Neutrophil (primary cell): Measurements from ENCODE around the gene SLC25A3.

Experiments used
- H3K27ac ChIP-seq: fragments of 200-600 bp; sonication (generic); 2 replicates; pipeline ENCODE4 v1.5.1; 2016; ENCODE audit warnings: mild to moderate bottlenecking, moderate library complexity
- H3K27me3 ChIP-seq: fragments of 200-600 bp; sonication (generic); 2 replicates; pipeline ENCODE4 v1.6.0; 2016; ENCODE audit warnings: mild to moderate bottlenecking
- H3K36me3 ChIP-seq: fragments of 200-600 bp; sonication (generic); 2 replicates; pipeline ENCODE4 v1.5.1; 2017
- H3K4me1 ChIP-seq, 2 experiments: fragments of 200-600 bp in 1 of 2; sonication (generic) in 1 of 2; 1 replicate in 1 of 2; 2 replicates in 1 of 2; pipeline versions ENCODE4 v1.5.1 to v1.6.1; 2013 to 2016; ENCODE audit warnings: low read depth in 1 of 2, low read length in 1 of 2, mild to moderate bottlenecking in 1 of 2, moderate library complexity in 1 of 2; ENCODE audit not compliant: control insufficient read depth in 1 of 2, insufficient read depth in 1 of 2
- H3K4me3 ChIP-seq, 2 experiments: fragments of 200-600 bp in 1 of 2; sonication (generic) in 1 of 2; 1 replicate in 1 of 2; 2 replicates in 1 of 2; pipeline ENCODE4 v1.5.1; 2013 to 2016; ENCODE audit warnings: low read depth in 1 of 2, low read length in 1 of 2, mild to moderate bottlenecking in 1 of 2, moderate library complexity in 1 of 2
- H3K9me3 ChIP-seq: fragments of 200-600 bp; sonication (generic); 2 replicates; pipeline ENCODE4 v1.5.1; 2016
- TF ChIP-seq, protein P1 (sequence below): fragments of 200-600 bp; sonication (generic); IDR thresholded peaks from 2 replicates; pipeline ENCODE4 v1.5.1; 2016; ENCODE audit warnings: antibody characterized with exemption

The SLC25A3 gene

DNA sequence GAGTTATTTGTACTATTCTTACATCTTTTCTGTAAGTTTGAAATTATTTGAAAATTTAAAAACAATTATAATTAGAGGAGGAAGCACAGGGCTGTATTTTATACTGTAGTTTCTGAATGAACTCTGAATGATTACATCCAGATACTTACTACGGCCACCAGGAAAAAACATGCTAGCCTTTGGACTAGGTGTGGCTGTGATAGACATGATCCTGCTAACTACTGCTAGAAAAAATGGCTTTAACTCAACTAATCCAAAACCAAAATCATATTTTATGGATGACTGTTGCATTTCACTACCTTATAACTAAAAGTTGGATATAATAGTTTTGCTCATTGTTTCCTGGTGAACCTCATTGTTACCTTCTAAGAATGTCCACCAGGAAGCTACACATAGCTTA lies 15.1 kb upstream of the SLC25A3 start:
- Histone ChIP-seq H3K27me3 (peaks cover 6% of the 10 kb centered on the region), H3K4me1 (no peaks in the 10 kb centered on the region), H3K9me3 (no peaks in the 10 kb centered on the region), H3K4me3 (no peak overlapping the region), H3K36me3 (no peaks in the 10 kb centered on the region), H3K27ac (no peak overlapping the region)
- TF ChIP-seq, protein P1, sequence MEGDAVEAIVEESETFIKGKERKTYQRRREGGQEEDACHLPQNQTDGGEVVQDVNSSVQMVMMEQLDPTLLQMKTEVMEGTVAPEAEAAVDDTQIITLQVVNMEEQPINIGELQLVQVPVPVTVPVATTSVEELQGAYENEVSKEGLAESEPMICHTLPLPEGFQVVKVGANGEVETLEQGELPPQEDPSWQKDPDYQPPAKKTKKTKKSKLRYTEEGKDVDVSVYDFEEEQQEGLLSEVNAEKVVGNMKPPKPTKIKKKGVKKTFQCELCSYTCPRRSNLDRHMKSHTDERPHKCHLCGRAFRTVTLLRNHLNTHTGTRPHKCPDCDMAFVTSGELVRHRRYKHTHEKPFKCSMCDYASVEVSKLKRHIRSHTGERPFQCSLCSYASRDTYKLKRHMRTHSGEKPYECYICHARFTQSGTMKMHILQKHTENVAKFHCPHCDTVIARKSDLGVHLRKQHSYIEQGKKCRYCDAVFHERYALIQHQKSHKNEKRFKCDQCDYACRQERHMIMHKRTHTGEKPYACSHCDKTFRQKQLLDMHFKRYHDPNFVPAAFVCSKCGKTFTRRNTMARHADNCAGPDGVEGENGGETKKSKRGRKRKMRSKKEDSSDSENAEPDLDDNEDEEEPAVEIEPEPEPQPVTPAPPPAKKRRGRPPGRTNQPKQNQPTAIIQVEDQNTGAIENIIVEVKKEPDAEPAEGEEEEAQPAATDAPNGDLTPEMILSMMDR: no peak

DNA sequence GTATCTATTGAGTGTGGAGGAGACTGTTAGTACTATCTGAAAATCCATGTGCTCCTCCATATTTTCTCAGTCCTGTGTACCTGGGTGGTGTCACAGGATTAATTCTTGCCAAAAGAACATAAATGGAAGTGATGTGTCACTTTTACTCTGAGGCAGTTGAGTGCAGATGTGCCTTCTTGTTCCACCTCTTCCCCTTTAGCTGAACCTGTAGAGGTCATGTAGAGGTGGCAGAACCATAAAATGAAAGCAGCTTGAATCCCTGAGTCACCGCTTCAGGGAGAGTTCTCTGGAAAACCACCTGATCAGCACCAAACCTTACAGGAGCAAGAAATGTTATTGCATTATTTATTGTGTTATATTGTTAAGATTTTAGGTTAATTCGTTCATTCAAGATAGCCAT lies 14.7 kb upstream of the SLC25A3 start:
- Histone ChIP-seq H3K9me3 (no peaks in the 10 kb centered on the region), H3K36me3 (no peaks in the 10 kb centered on the region), H3K4me3 (no peak overlapping the region), H3K4me1 (no peaks in the 10 kb centered on the region), H3K27ac (no peak overlapping the region), H3K27me3 (peaks cover 6% of the 10 kb centered on the region)
- TF ChIP-seq, protein P1: no peak

DNA sequence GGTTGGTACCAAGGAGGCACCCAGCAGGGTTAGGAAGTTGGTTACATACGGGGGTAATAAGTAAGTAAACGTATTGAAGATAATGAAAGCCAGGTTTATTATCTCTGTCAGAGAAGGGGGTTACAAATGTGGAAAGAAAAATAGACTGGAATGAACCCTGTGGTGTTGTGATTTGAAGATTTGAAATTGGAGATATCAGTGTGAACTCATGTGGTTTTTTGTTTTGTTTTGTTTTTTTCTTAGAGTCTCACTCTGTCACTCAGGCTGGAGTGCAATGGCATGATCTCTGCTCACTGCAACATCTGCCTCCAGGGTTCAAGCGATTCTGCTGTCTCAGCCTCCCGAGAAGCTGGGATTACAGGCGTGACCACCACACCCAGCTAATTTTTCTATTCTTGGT lies 14.1 kb upstream of the SLC25A3 start:
- Histone ChIP-seq H3K27me3 (peaks cover 6% of the 10 kb centered on the region), H3K9me3 (no peaks in the 10 kb centered on the region), H3K27ac (no peak overlapping the region), H3K36me3 (no peaks in the 10 kb centered on the region), H3K4me3 (no peak overlapping the region), H3K4me1 (no peaks in the 10 kb centered on the region)
- TF ChIP-seq, protein P1: no peak

- H3K4me1 ChIP-seq: no peaks in the 10 kb centered on the region
- no peak overlapping the region for H3K27ac ChIP-seq
- no peaks in the 10 kb centered on the region for H3K9me3 ChIP-seq
- no peak overlapping the region for H3K4me3 ChIP-seq
- peaks cover 6% of the 10 kb centered on the region for H3K27me3 ChIP-seq
- TF ChIP-seq, protein P1: no peak
- no peaks in the 10 kb centered on the region for H3K36me3 ChIP-seq
Observed at GRCh38 chr12:98579835-98580234, 13.7 kb upstream of the SLC25A3 start.

GRCh38 chr12:98580695-98581094 lies 12.8 kb upstream of the SLC25A3 start:
- Histone ChIP-seq H3K9me3 (no peaks in the 10 kb centered on the region), H3K4me3 (no peak overlapping the region), H3K27ac (no peak overlapping the region), H3K27me3 (peaks cover 6% of the 10 kb centered on the region), H3K36me3 (no peaks in the 10 kb centered on the region), H3K4me1 (no peaks in the 10 kb centered on the region)
- TF ChIP-seq, protein P1: no peak

GRCh38 chr12:98581101-98581500 lies 12.4 kb upstream of the SLC25A3 start:
- no peaks in the 10 kb centered on the region for H3K9me3 ChIP-seq
- TF ChIP-seq, protein P1: no peak
- no peaks in the 10 kb centered on the region for H3K36me3 ChIP-seq
- H3K4me1 ChIP-seq: no peaks in the 10 kb centered on the region
- H3K27ac ChIP-seq: no peak overlapping the region
- H3K27me3 ChIP-seq: peaks cover 6% of the 10 kb centered on the region
- H3K4me3 ChIP-seq: no peak overlapping the region
